GM11168 (cell line): ENCODE measurements around the gene CD79A.

Experiments used
- in situ Hi-C: fragments of 300-500 bp; cut with MboI; formaldehyde crosslinking; loops from one replicate; pipeline ENCODE4 v1.12.0; 2022; ENCODE audit warnings: low sequenced_read_pairs; ENCODE audit not compliant: unreplicated experiment

The CD79A gene

DNA sequence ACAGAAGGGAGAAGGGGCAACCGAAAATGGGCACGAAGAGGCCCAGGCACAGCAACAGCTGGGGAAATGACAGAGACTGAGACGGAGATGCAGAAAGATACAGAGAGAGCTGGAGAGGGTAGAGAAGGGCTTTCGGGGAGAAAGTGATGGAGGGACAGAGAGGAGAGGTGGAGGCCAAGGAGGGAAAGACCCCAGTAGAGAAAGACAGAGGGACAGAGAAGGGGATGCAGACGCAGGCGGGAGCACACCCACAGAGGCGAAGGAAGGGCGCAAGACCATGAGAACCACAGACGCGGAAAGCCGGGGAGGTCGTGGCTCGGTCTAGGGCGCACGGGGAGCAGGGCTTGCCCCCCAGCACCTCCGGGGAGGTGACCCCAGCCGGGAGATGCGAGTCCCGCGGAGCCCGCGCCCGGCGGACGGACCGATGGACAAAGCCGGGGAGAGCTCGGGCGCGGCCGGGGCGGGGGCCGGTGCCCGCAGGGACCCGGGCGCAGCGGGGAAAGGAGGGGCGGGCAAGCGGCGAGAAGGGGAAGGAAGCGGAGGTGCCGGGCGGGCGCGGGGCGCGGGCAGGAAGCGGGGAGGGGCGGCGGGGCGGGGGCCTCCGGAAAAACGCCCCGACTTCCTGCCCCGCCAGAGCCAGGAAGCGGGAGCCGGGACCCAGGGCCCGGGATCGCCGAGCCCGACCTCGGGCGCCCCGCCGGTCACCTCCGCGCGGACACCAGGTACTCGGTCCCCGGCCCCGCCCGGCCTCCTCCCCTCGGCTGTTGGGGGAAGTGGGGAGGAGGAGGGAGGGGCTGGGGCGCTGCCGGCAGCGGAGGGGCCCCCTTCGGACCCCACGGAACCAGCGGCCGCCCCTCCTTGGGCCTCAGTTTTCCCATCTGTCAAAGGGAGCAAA lies 5.7 kb downstream of the CD79A start, which contains the start of gene ARHGEF1:
TSS of gene ARHGEF1 (plus strand) at position 617 of the 895 bp plus-strand sequence. CDS start 4,899 bp downstream, outside the sequence.
- in situ Hi-C loops, result no loop called here

- in situ Hi-C loops, result no loop called here
Measured at GRCh38 chr19:41883463-41883820, 6.4 kb downstream of the CD79A start.

DNA sequence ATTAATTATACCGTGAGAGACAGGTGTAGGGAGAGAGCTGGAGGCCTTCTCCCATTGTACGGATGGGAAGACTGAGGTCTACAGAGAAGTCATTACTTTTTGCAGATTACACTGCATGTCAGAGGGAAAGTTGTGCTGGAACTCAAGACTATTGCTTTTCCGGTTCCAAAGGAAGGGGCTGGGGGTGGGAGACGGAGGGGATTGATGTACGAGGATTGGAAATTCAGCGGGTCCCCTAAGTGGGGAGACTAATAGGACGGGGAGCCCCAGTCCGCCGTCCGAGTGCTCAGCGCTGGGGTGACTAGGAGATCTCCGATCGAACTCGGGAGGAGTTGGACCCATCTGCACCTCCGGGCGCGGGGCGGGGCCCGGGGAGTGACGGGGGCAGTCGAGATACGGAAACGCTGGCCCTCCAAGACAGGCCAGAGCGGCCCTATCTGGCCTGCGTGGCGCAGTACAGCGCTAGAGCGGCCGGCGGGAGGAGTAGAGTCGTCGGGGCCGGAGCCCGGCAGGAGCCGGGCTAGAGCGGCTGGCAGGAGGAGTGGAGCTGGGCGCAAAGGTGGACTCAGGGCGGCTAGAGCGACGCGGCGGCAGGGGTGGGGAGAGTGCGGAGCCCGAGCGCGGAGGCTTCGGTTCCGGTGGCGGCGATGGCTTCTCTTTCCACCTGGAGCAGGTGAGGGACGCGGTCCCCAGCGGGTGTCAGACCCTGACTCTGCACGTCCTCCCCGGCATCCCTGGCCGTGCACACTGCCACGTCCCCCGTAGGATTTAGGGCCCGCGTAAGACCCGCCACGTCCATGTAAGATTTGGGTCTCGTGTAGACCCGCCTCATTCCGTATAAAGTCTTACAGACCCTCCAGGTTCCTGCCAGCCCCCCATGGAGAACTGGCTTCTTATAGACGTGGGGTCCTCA lies 7.0 kb downstream of the CD79A start:
- in situ Hi-C loops, result no loop called here

DNA sequence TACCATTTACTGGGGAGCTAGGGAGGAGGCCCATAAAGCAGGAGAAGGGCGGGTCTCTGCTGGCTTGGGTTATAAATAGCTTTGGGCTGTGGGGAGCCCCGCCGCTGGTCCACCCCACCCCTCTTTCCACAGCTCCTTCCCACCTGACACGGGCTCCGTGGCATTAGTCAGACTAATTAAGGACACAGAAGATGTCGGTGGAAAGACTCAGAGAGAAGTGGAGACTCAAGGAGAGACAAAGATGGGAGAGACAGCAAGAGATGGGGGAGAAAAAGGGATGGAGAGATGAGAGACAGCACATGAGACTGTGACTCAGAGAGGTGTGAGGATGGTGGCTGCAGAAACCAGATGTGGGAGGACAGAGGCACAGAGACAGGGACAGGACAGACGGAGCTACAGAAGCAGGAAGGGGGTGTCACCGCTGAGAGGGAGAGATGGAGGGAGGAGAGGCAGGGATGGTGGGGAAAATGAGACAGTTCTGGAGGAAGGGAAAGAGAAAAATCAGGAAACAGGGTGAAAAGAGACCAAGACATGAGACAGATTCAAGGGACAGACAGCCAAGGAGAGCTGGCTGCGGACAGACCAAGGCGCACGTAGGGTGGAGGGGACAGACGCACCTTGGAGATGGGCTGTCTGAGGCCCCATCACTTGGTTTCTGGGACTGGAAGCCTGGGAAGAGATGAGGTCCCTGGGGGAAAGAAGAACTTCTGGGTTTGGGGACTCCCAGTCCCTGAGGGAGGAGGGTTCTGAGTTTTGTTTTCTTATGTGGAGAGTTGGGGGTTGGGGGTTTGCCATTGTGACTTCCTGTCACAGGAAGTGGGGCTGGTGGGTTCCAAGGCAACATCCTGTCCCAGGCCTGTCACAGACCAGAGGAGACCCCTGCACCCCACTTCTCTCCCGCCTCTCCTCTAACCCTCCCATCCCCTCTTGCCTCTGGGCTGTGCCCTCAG lies 10.0 kb downstream of the CD79A start:
- in situ Hi-C loops, result no loop called here

- in situ Hi-C loops, result no loop called here
Measured at GRCh38 chr19:41887711-41888382, 10.8 kb downstream of the CD79A start.

GRCh38 chr19:41888926-41889325 lies 11.8 kb downstream of the CD79A start:
- in situ Hi-C loops, result no loop called here

- in situ Hi-C loops, result no loop called here
Measured at GRCh38 chr19:41889896-41890295, 12.8 kb downstream of the CD79A start.

GRCh38 chr19:41890936-41891335 lies 13.9 kb downstream of the CD79A start:
- in situ Hi-C loops, result no loop called here

GRCh38 chr19:41892173-41892902 lies 15.3 kb downstream of the CD79A start:
- in situ Hi-C loops, result no loop called here

GRCh38 chr19:41893899-41894298 lies 16.8 kb downstream of the CD79A start:
- in situ Hi-C loops, result no loop called here

- in situ Hi-C loops, result no loop called here
Measured at GRCh38 chr19:41894350-41894749, 17.3 kb downstream of the CD79A start.

DNA sequence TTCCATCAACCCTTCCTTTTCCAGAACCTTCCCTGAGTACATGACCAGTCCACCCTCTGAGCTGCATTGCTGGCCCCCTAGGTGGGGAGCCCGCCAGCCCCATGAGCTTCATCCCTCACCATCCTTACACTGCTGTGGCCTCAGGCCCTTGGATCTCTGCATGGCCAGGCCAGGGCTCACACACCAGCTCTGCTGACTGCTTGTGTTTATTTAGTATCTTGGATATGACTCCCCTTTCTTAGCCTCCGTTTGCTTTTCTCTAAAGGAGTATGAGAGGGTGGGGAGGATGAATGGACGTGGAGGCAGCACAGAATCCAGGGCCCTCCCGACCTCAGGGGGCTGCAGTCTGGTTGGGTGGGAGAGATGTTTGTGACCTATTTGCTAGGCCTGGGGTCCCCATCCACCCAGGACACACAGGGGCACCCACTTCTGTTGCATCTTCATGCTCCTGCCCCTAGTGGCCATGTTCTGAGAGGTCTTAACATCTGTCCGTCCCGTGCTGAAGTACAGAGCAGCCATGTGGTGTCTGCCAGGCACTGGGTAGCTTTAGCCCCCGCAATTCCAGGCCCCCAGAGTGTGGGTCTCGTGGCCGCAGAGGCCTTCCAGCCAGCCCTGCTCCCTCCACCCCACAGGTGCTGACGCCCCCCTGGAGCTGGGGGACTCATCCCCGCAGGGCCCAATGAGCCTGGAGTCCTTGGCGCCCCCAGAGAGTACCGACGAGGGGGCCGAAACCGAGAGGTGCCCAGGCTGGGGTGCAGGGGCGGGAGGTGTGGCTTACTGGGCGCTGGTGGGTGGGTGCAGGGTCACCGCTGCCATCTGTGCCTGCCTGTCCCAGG lies 18.9 kb downstream of the CD79A start:
- in situ Hi-C loops, result no loop called here

- in situ Hi-C loops, result no loop called here
Measured at GRCh38 chr19:41896581-41896942, 19.5 kb downstream of the CD79A start.

- in situ Hi-C loops, result no loop called here
Measured at GRCh38 chr19:41897181-41897580, 20.1 kb downstream of the CD79A start.

GRCh38 chr19:41897820-41898219 lies 20.7 kb downstream of the CD79A start:
- in situ Hi-C loops, result no loop called here

DNA sequence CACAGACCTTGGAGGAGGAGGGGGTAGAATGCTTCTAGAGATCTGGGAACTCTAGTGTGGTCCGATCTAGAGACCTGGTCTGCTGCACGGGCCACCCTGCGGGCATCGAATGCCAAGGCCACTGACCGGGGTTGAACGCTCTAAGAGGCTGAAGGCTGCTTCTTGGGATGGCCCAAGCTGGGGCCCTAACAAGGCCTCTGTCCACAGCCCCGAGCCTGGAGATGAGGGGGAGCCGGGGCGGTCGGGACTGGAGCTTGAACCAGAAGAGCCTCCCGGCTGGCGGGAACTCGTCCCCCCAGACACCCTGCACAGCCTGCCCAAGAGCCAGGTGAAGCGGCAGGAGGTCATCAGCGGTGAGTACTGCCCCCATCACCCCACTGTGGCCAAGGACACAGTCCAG lies 21.2 kb downstream of the CD79A start:
- in situ Hi-C loops, result no loop called here

DNA sequence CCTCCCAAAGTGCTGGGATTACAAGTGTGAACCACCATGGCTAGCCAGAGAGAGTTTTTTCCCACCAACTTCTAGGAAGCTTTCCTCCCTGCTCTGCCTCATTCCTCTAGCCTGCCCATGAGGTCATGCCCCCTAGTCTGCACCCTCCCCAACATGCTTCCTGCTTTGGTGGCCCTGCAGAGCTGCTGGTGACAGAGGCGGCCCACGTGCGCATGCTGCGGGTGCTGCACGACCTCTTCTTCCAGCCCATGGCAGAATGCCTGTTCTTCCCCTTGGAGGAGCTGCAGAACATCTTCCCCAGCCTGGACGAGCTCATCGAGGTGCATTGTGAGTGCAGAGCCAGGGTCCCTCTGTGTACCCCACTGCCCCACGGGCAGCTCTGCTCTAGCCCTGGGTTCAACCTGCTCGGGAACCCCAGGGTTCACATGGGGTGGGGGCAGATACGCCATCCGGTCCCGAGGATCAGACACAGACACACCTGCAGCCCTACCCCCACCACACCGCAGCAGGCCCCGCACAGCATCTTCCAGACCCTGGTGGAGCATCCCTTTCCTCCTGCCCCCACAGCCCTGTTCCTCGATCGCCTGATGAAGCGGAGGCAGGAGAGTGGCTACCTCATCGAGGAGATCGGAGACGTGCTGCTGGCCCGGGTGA lies 24.8 kb downstream of the CD79A start:
- in situ Hi-C loops, result no loop called here

- in situ Hi-C loops, result no loop called here
Measured at GRCh38 chr19:41902594-41902993, 25.5 kb downstream of the CD79A start.
